Activated T-cell treated with anti-CD3 and anti-CD28 coated beads, Interleukin-2, amount 50 U/mL, for 4 hours (primary cell): ENCODE measurements around the gene FTCD. TPM values are rescaled to one million over a fixed set of nuclear protein-coding genes. Genes with fewer than 3 reads are reported as not detected.

ENCODE experiments used
- ATAC-seq, 2 donors: fragments of 200-7000 bp; cut with Tn5 transposase; one replicate each; pipeline ENCODE4 v1.10.0; 2021
- DNase-seq: peaks from one replicate; pipeline ENCODE4 v3.0.0-alpha.2; 2020
- H3K27me3 Mint-ChIP-seq: one replicate; pipeline ENCODE4 v1.8.0; 2021; ENCODE audit warnings: low read depth, mixed read lengths
- H3K36me3 Mint-ChIP-seq: one replicate; pipeline ENCODE4 v1.8.0; 2022; ENCODE audit warnings: mixed read lengths; ENCODE audit not compliant: insufficient read depth
- H3K4me1 Mint-ChIP-seq: one replicate; pipeline ENCODE4 v1.8.0; 2021; ENCODE audit warnings: low read depth, mixed read lengths
- H3K4me3 Mint-ChIP-seq: one replicate; pipeline ENCODE4 v1.8.0; 2021; ENCODE audit warnings: mild to moderate bottlenecking, moderate library complexity, mixed read lengths
- H3K9me3 Mint-ChIP-seq: one replicate; pipeline ENCODE4 v1.8.0; 2021; ENCODE audit warnings: mixed read lengths
- total RNA-seq, 3 donors: library from RNA; stranded (reverse); gene quantifications; one replicate each; pipeline ENCODE4 v1.2.1, GENCODE V29; 2021

Gene FTCD
- total RNA-seq, 3 donors from 2014 or later, result 0.33 to 0.71 (median 0.40) TPM

DNA sequence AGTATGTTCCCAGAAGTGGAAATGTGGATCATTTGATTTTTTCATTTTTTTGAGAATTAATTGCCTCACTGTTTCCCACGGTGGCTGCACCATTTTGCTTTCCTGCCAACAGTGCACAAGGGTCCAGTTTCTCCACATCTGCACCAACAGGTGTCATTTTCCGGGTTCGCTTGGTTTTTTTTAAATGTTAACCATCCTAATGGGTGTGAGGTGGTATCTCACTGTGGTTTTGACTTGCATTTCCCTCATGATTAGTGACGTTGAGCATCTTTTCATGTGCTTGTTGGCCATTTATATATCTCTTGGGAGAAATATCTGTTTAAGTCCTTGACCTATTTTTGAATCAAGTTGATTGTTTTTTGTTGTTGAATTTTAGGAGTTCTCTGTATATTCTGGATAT, 54.5 kb downstream of the FTCD start:
- no peak overlapping the region for H3K4me3 Mint-ChIP-seq
- H3K27me3 Mint-ChIP-seq, result peaks cover 53% of the 10 kb centered on the region
- peaks cover 23% of the 10 kb centered on the region for H3K9me3 Mint-ChIP-seq
- no peaks in the 10 kb centered on the region for H3K36me3 Mint-ChIP-seq
- ATAC-seq (no peak), DNase-seq (no peak)
- peaks cover 6% of the 10 kb centered on the region for H3K4me1 Mint-ChIP-seq

DNA sequence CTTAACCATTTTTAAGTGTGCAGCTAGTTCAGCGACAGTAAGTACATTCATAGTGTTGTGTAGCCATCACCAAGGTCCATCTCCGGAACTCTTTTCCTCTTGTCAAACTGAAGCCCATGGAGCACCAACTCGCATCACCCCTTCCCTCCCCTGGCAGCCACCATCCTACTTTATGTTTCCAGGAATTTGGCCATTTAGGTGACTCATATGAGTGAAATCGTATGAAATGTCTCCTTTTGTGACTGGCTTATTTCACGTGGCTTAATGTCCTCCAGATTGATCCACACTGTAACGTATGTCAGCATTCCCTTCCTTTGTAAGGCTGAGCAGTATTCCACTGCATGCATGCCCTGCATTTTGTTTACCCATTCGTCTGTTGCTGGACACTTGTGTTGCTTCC, 55.0 kb downstream of the FTCD start:
- DNase-seq (no peak), ATAC-seq (no peak)
- Mint-ChIP-seq H3K9me3 (peaks cover 23% of the 10 kb centered on the region), H3K36me3 (no peaks in the 10 kb centered on the region), H3K27me3 (peaks cover 52% of the 10 kb centered on the region), H3K4me1 (peaks cover 6% of the 10 kb centered on the region), H3K4me3 (no peak overlapping the region)

DNA sequence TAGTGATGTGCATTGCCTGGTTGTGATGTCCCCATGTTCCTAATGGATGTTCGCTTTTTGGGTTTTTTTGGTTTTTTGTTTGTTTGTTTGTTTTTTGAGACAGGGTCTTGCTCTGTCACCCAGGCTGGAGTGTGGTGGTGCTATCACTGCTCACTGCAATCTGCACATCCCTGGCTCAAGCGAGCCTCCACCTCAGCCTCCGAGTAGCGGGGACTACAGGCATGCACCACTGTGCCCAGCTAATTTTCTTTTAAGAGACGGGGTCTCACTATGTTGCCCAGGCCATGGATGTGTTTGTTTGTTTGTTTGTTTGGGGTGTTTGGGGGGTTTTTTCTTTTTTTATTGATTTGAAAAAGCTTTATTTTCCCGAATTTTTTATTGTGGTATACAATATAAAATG, 55.4 kb downstream of the FTCD start:
- ATAC-seq, result no peak
- Mint-ChIP-seq H3K36me3 (no peaks in the 10 kb centered on the region), H3K4me3 (peak overlapping the region; percentile 38)

DNA sequence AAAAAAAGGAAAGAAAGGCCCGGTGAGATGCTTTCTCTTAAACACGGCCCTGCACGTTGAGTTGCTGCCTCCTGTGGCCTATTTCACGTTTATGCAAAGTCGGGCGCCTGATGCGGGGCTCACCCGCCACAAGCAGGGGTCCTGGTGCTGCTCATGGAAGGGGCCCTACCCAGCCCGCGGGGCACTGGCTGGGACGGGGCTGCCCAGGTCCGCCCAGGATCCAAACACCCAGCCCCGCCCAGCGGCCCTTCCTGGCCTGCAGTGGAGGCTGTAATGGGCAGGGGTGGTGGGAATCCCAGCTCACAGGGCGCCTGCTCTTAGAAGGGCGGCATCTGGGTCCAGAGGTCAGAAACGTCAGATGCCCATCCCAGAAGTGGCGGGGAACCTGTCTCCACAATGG, 55.9 kb downstream of the FTCD start:
- H3K9me3 Mint-ChIP-seq, result peaks cover 22% of the 10 kb centered on the region
- no peak overlapping the region for H3K4me3 Mint-ChIP-seq
- H3K27me3 Mint-ChIP-seq, result peaks cover 51% of the 10 kb centered on the region
- peaks cover 6% of the 10 kb centered on the region for H3K4me1 Mint-ChIP-seq
- DNase-seq (no peak), ATAC-seq (no peak)
- H3K36me3 Mint-ChIP-seq, result no peaks in the 10 kb centered on the region

More for the DNA sequence above, 55.4 kb downstream of the FTCD start:
- Mint-ChIP-seq H3K27me3 (peaks cover 52% of the 10 kb centered on the region), H3K4me1 (peaks cover 6% of the 10 kb centered on the region), H3K9me3 (peaks cover 23% of the 10 kb centered on the region)
- no peak for DNase-seq

DNA sequence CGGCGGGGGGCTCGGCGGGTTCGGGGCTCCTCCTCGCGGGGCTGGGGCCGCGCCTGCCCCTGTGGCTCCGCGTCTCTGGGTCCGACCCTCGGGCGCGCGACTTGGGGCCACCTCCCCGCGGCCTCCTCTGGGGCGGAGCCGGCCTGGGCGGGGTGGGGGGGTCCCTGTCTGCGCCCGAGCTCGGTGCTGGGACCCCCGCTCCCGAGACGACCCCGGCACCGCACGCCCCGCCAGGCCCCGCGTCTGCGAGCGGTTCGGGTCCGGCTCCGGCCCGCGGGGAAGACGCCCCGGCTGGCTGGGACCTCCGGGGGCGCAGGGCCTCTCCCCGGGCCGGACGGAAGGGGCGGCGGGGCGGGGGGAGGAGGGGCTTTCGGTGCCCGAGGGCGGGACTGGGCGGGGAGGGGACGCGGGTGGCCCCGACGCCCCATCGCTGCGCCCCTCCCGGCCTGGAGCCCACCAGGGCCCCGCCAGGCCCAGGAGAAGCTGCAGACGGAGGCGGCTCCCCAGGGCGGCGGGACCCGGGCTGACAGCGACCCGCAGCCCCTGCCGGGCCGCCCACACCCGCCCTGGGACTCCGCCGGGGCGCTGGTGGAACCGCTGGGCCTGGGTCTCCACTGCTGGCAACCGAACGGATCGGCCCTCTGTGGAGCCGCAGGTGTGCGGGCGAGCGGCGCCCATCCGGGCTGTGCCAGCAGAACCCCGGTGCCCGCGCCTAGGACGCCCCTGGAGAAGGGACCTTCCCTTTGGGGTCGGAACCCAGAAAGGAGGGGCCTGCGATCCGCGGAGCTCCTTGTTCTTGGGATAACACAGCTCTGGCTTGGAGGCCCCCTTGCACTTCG, 56.9 kb downstream of the FTCD start:
- H3K4me1 Mint-ChIP-seq, result peaks cover 6% of the 10 kb centered on the region
- no peaks in the 10 kb centered on the region for H3K36me3 Mint-ChIP-seq
- H3K9me3 Mint-ChIP-seq, result peaks cover 13% of the 10 kb centered on the region
- peak overlapping the region; percentile 73 for H3K4me3 Mint-ChIP-seq
- H3K27me3 Mint-ChIP-seq, result peaks cover 42% of the 10 kb centered on the region
- peak; percentile 53 to 54 for ATAC-seq
- DNase-seq, result no peak

DNA sequence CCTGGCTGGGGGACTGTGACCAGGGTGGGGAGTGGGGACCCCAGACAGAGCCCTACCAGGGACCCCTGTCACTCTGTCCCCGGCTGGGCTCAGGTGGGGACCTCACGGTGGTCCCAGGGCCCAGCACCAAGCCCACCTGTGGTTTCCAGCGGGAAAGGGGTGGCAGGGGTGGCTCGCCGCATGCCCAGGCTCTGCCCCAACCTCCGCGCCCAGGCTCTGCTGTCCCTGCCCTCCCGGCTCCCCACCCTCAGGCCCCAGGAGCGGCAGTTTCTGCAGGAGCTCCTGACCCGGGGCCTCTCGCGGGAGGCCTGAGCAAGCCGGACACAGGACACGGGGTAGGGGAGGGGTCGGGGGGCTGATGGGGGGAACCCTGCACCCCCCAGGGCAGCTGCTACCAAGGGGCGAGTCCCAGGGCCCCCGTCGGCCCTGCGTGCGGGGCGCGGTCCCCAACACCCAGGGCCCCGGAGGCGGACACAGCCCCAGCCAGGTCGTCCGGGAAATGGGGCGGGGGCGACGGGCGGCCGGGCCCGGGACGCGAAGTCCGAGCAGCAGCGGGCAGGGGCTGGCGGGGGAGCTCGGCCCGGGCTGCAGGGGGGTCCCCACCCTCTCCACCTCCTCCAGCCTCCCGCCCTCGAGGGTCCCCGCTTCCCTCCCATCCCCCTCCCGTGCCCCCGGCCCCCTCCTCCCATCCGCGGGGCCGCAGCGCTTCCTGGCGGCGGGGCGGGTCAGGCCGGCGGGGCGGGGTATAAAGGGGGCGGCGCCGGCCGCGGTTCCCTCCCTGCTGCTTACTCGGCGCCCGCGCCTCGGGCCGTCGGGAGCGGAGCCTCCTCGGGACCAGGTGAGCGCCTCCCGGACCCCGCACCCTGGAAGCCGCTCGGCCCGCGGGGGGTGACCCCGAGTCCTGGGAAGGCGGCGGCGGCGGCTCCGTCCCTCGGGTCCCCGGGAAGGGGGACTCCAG, 57.8 kb downstream of the FTCD start, which contains the start of gene COL6A2:
Gene COL6A2, plus strand, starts transcription at position 777 of the 958 bp plus-strand sequence.
- ATAC-seq (peak; percentile 94), DNase-seq (peak; percentile 49)
- Mint-ChIP-seq H3K36me3 (no peaks in the 10 kb centered on the region), H3K4me3 (peak within 1 kb of the TSS; percentile 73), H3K27me3 (peaks cover 34% of the 10 kb centered on the region), H3K9me3 (peaks cover 5% of the 10 kb centered on the region), H3K4me1 (peaks cover 6% of the 10 kb centered on the region)

DNA sequence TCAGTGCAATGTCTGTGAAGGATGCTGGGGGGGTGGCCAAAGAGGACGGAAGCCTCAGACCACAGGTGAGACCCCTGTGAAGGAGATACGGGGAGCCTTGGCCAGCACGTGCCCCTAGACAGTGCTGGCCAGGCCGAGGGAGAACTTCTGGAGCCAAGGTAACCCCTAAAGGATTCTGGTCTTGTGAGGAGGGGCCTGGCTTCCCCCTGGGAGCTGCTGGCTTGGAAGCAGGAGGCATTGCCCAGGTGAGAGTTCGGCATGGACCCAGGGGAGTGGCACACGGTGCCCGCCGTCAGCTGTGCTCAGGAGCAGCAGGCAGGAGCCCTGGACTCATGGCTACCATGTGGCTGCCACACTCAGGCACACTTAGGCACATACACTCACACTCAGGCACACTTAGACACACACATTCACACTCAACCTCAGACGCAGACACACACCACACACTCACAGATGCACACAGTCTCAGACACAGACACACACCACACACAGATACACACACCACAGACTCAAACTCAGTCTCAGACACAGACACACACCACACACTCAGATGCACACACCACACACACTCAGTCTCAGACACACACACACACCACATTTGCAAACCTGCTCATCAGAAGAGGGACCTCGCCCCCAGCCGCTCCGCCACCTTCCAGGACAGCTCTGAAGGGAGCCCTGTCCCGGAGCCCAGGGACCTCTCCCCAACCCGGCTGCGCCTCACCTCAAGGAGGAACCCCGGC, 58.6 kb downstream of the FTCD start:
- ATAC-seq, result no peak
- no peaks in the 10 kb centered on the region for H3K36me3 Mint-ChIP-seq
- peaks cover 28% of the 10 kb centered on the region for H3K27me3 Mint-ChIP-seq
- DNase-seq, result no peak
- H3K4me1 Mint-ChIP-seq, result peaks cover 6% of the 10 kb centered on the region
- H3K4me3 Mint-ChIP-seq, result peak overlapping the region; percentile 52
- no peaks in the 10 kb centered on the region for H3K9me3 Mint-ChIP-seq

DNA sequence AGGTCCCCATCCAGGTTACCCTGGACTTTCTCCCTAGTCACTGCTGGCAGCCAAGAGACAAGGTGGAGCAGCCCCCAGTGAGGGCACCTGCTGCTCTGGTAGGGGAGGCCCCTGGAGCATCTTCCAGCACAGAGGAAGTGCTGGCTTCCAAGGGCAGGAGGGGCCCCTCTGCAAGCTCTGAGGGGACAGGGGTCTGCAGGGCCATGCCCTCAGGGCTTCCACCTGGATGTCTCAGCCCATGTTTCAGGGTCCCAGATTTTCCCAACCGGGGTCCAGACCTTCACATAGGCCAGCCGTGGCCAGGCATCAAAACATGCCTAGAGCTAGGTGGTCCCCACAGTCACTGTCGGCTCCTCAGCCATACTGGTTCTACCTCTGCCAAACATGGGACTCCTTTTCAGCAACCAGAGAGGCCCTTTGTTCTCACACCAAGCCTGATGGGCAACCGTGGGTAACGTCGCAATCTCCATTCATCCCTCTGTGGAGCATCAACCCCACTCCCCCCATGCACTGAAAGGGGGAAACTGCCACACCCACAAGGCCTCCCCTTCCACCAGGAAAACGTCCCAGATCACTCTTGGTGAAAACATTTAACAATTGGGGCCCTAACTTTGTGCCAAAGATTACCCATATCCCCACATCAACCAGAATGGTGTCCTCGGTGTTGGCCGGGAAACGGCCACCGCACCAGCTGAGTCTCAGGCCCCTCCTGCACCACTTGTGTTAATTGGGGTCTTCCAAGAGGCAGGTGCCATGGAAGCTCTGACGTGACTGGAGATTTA, 59.4 kb downstream of the FTCD start:
- Mint-ChIP-seq H3K4me3 (no peak overlapping the region), H3K4me1 (peaks cover 6% of the 10 kb centered on the region), H3K9me3 (no peaks in the 10 kb centered on the region), H3K36me3 (no peaks in the 10 kb centered on the region), H3K27me3 (peaks cover 20% of the 10 kb centered on the region)
- ATAC-seq (no peak), DNase-seq (no peak)

DNA sequence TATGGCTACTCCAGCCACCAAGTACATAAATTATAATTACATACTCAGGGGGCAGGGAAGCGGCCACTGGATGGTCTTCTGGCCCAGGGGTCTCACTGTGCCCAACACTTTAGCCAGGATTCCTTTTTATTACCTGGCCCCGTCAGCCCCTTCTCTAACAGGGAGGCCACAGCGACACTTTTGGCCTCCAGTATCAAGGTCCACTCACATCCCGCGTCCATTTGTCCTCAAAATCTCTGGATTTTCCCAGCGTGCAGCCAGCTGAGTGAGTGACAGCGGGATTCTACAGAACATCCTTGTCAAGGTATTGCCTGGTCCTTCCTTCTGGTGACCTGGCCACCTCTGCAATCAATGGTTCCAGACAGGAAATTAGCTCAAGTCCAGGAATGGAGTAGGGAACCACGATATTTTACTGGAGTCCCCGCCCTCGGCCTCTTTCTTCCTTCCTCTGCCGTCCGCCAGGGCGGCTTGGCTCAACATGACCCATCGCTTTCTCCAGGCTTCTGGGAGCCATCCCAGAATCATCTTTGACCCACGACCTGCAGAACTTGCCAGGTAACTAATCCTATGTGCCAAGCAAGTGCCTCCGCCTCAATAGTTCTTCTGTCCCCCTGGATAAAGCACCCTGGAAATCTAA, 60.2 kb downstream of the FTCD start:
- no peaks in the 10 kb centered on the region for H3K9me3 Mint-ChIP-seq
- ATAC-seq, result no peak
- H3K27me3 Mint-ChIP-seq, result peaks cover 12% of the 10 kb centered on the region
- no peak overlapping the region for H3K4me3 Mint-ChIP-seq
- no peaks in the 10 kb centered on the region for H3K36me3 Mint-ChIP-seq
- DNase-seq, result no peak
- H3K4me1 Mint-ChIP-seq, result peaks cover 3% of the 10 kb centered on the region

DNA sequence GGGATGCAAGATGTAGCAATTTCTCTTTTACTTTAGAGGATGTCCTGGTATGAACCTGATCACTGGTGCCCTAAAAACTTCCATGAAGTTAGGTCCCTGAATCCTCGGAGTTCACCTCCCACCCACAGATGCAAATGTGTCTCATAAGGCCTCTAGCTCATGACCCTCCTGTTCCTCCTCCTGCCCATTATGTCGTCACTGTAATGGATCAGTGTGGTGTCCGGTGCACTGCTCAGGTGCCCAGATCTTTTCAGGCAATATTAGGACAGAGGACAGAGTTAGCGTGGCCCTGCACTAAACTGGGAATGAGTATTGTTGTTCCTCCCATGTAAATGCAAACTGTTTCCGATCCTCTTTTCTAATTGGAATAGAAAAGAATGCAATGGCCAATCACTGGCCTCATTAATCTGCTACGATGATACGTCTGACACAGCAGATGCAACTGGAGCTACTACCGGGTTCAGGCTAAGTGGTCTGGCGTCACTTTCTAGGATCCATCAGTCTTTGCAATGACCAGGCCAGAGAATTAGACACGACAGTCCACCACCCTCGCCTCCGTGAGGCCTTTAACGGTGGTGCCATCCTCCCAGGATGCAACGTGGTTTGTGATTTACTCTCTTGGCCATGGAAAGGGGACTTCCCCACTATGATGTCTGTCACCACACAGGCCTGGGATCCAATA, 60.8 kb downstream of the FTCD start:
- Mint-ChIP-seq H3K4me1 (peaks cover 3% of the 10 kb centered on the region), H3K4me3 (no peak overlapping the region), H3K9me3 (no peaks in the 10 kb centered on the region), H3K36me3 (no peaks in the 10 kb centered on the region), H3K27me3 (peaks cover 8% of the 10 kb centered on the region)
- DNase-seq, result no peak
- ATAC-seq, result no peak

DNA sequence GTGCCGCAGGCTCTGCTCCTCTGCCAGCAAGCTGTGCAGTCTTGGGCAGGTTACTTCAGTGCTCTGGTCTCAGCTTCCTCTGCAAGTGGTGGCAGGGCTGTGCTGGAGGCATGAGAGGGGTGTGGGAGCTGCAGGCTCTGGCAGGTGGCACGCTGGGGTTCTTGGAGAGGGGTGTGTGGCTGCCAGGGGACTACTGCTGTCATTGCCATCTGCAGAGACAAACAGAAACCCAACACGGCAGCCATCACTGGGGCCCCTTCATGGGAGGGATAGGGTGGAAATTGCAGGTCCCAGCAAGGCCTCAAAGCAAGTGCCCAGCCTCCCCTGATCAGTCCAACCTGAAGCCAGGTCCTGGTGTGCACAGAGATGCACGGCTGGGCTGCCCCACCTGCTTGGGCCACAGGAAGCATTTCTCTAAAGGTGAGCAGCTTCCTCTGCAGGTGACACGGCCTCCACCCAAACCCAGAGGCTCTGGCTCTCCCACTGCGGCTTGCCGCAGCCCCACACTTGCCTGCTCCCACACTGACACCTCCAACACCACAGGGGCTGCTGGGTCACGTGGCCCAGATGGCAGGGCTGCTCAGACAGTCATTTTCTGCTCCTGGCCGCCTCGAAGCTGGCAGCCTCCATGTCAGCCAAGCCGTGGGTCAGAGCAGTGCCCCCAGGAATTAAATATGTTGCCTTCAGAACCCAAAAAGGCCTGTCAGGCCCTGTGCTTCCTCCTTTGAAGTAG, 61.5 kb downstream of the FTCD start:
- DNase-seq (no peak), ATAC-seq (no peak)
- no peak overlapping the region for H3K4me3 Mint-ChIP-seq
- H3K4me1 Mint-ChIP-seq, result peaks cover 3% of the 10 kb centered on the region
- peaks cover 4% of the 10 kb centered on the region for H3K27me3 Mint-ChIP-seq
- no peaks in the 10 kb centered on the region for H3K9me3 Mint-ChIP-seq
- H3K36me3 Mint-ChIP-seq, result no peaks in the 10 kb centered on the region
